CD14-positive monocyte (primary cell): Measurements from ENCODE around the gene E2F1. TPM values are rescaled to one million over a fixed set of nuclear protein-coding genes. Genes with fewer than 3 reads are reported as not detected.

Experiments used
- DNase-seq, 3 donors: peaks; one replicate each; pipeline ENCODE4 v3.0.0-alpha.2; 2011 to 2022
- H2AFZ ChIP-seq: 2 replicates; pipeline ENCODE4 v1.6.0; 2012; ENCODE audit warnings: mild to moderate bottlenecking, low read depth, low read length, inconsistent platforms; ENCODE audit not compliant: insufficient read depth, poor library complexity, severe bottlenecking
- H3K27ac ChIP-seq, 2 donors: 1 replicate in 1 of 2; 2 replicates in 1 of 2; pipeline ENCODE4 v1.5.1; 2012 to 2013; ENCODE audit warnings: low read length in 2 of 2, control low read depth in 1 of 2, inconsistent platforms in 1 of 2, low read depth in 1 of 2, mild to moderate bottlenecking in 1 of 2
- H3K27me3 ChIP-seq, 2 donors: one replicate each; pipeline versions ENCODE4 v1.6.0 to v1.6.1; 2011 to 2013; ENCODE audit warnings: low read length in 2 of 2; ENCODE audit not compliant: control insufficient read depth in 2 of 2, insufficient read depth in 2 of 2
- H3K36me3 ChIP-seq, 2 donors: replicated peaks in 1 of 2; 1 replicate in 1 of 2; 2 replicates in 1 of 2; pipeline versions ENCODE4 v1.5.1 to v1.6.1; 2012 to 2013; ENCODE audit warnings: low read length in 2 of 2, control low read depth in 1 of 2, inconsistent platforms in 1 of 2, mild to moderate bottlenecking in 1 of 2; ENCODE audit not compliant: insufficient read depth in 2 of 2, control insufficient read depth in 1 of 2
- H3K4me1 ChIP-seq, 2 donors: 1 replicate in 1 of 2; 2 replicates in 1 of 2; pipeline versions ENCODE4 v1.5.1 to v1.6.1; 2012 to 2013; ENCODE audit warnings: low read length in 2 of 2, control low read depth in 1 of 2, inconsistent platforms in 1 of 2, mild to moderate bottlenecking in 1 of 2, moderate library complexity in 1 of 2; ENCODE audit not compliant: insufficient read depth in 2 of 2, control insufficient read depth in 1 of 2
- H3K4me2 ChIP-seq: replicated peaks from 2 replicates; pipeline ENCODE3; 2012; ENCODE audit warnings: low read length, moderate library complexity, mild to moderate bottlenecking; ENCODE audit not compliant: poor library complexity, severe bottlenecking; ENCODE audit errors: extremely low read depth
- H3K4me3 ChIP-seq, 3 experiments: fragments of 200-600 bp in 1 of 3; sonication (generic) in 1 of 3; replicated peaks in 1 of 3; 1 replicate in 2 of 3; 2 replicates in 1 of 3; pipeline ENCODE4 v1.5.1; 2011 to 2013; ENCODE audit warnings: low read length in 3 of 3, mild to moderate bottlenecking in 3 of 3, control low read depth in 2 of 3, low read depth in 2 of 3, inconsistent platforms in 1 of 3, moderate library complexity in 1 of 3
- H3K79me2 ChIP-seq: 2 replicates; pipeline ENCODE4 v1.6.0; 2012; ENCODE audit warnings: mild to moderate bottlenecking, control low read depth, inconsistent platforms, low read length, moderate library complexity; ENCODE audit not compliant: insufficient read depth
- H3K9ac ChIP-seq: 2 replicates; pipeline ENCODE4 v1.6.0; 2017; ENCODE audit warnings: low read length, mild to moderate bottlenecking; ENCODE audit not compliant: insufficient read depth, poor library complexity, severe bottlenecking
- H3K9me3 ChIP-seq, 2 donors: replicated peaks in 1 of 2; 1 replicate in 1 of 2; 2 replicates in 1 of 2; pipeline versions ENCODE4 v1.5.1 to v1.6.1; 2012 to 2013; ENCODE audit warnings: low read length in 2 of 2, control low read depth in 1 of 2; ENCODE audit not compliant: control insufficient read depth in 1 of 2, insufficient read depth in 1 of 2
- H4K20me1 ChIP-seq: 2 replicates; pipeline ENCODE4 v1.6.0; 2012; ENCODE audit warnings: mild to moderate bottlenecking, low read length, control low read depth, moderate library complexity; ENCODE audit not compliant: insufficient read depth
- H3K27ac Mint-ChIP-seq, 7 donors: one replicate each; pipeline ENCODE4 v1.8.0; 2020; ENCODE audit warnings: mild to moderate bottlenecking in 7 of 7, mixed read lengths in 7 of 7, moderate library complexity in 6 of 7, inconsistent platforms in 2 of 7
- H3K27me3 Mint-ChIP-seq, 3 donors: one replicate each; pipeline ENCODE4 v1.8.0; 2021 to 2022; ENCODE audit warnings: low read depth in 3 of 3, mild to moderate bottlenecking in 3 of 3, mixed read lengths in 3 of 3, moderate library complexity in 3 of 3, inconsistent platforms in 1 of 3
- H3K36me3 Mint-ChIP-seq, 2 donors: one replicate each; pipeline ENCODE4 v1.8.0; 2020; ENCODE audit warnings: mixed read lengths in 2 of 2, inconsistent platforms in 1 of 2, mild to moderate bottlenecking in 1 of 2
- H3K4me1 Mint-ChIP-seq: one replicate; pipeline ENCODE4 v1.8.0; 2020; ENCODE audit warnings: mild to moderate bottlenecking, mixed read lengths
- H3K4me3 Mint-ChIP-seq, 2 donors: one replicate each; pipeline ENCODE4 v1.8.0; 2020; ENCODE audit warnings: mild to moderate bottlenecking in 2 of 2, mixed read lengths in 2 of 2, moderate library complexity in 1 of 2
- H3K9me3 Mint-ChIP-seq, 7 donors: one replicate each; pipeline ENCODE4 v1.8.0; 2020 to 2022; ENCODE audit warnings: mixed read lengths in 7 of 7, mild to moderate bottlenecking in 6 of 7, moderate library complexity in 6 of 7, inconsistent platforms in 2 of 7
- WGBS: methylation state at CpG from one replicate; pipeline ENCODE4 v1.1.5; 2013; ENCODE audit warnings: missing lambda C conversion rate; ENCODE audit not compliant: insufficient coverage; 5-methylcytosine and 5-hydroxymethylcytosine counted together
- intact Hi-C, 2 donors: fragments of 100-400 bp; cut with micrococcal nuclease; formaldehyde crosslinking; loops; one replicate each; pipeline versions ENCODE4 v1.15.0 to v1.15.1; 2023
- polyA plus RNA-seq, 3 donors: library from polyadenylated mRNA; depleted of rRNA in 1 of 3; unstranded in 2 of 3; stranded (reverse) in 1 of 3; fragments of 300-500 nt in 2 of 3; fragments of >200 nt in 1 of 3; fragmentation: Illumina TruSeq in 2 of 3; gene quantifications; 1 replicate in 2 of 3; 2 replicates in 1 of 3; pipeline ENCODE4 v1.2.3, GENCODE V29; 2012 to 2021
- TF ChIP-seq, protein P1 (sequence below): fragments of 200-600 bp; IDR thresholded peaks from one replicate; pipeline ENCODE4 v1.8.0; 2022; ENCODE audit warnings: antibody characterized with exemption, mild to moderate bottlenecking

Gene E2F1
- polyA plus RNA-seq, 3 donors = 0.17 to 1.1 TPM; not detected in 1

DNA sequence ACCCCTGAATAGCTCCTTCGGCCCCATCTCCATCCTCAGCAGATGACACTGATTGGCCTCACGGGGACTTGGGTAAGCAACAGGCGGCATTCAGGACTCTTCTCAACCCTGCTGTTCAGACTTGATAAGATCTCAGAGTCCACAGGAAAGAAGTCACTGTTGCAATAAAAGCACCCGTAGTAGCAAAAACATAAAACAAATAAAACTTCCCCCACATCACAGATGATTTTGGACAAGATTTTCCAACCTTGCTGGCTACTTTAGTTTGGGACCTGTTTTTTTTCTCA is 41.2 kb downstream of the E2F1 start:
- DNase-seq = no peak

GRCh38 chr20:33644313-33645071 is 41.7 kb downstream of the E2F1 start:
- no peak overlapping the region for H2AFZ ChIP-seq
- Mint-ChIP-seq H3K36me3 (peaks cover 50 to 66% of the 10 kb centered on the region in 2 donors), H3K4me1 (no peaks in the 10 kb centered on the region), H3K4me3 (no peak overlapping the region), H3K9me3 (no peaks in the 10 kb centered on the region), H3K27me3 (no peaks in the 10 kb centered on the region), H3K27ac (no peak overlapping the region)
- H3K4me2 ChIP-seq = no peak overlapping the region
- peaks cover 33 to 64% of the 10 kb centered on the region in 2 donors for H3K36me3 ChIP-seq
- DNase-seq = no peak
- TF ChIP-seq, protein P1, sequence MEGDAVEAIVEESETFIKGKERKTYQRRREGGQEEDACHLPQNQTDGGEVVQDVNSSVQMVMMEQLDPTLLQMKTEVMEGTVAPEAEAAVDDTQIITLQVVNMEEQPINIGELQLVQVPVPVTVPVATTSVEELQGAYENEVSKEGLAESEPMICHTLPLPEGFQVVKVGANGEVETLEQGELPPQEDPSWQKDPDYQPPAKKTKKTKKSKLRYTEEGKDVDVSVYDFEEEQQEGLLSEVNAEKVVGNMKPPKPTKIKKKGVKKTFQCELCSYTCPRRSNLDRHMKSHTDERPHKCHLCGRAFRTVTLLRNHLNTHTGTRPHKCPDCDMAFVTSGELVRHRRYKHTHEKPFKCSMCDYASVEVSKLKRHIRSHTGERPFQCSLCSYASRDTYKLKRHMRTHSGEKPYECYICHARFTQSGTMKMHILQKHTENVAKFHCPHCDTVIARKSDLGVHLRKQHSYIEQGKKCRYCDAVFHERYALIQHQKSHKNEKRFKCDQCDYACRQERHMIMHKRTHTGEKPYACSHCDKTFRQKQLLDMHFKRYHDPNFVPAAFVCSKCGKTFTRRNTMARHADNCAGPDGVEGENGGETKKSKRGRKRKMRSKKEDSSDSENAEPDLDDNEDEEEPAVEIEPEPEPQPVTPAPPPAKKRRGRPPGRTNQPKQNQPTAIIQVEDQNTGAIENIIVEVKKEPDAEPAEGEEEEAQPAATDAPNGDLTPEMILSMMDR = no peak
- H3K4me1 ChIP-seq = no peaks in the 10 kb centered on the region
- intact Hi-C loops = no loop called here
- no peaks in the 10 kb centered on the region for H3K9me3 ChIP-seq
- H3K9ac ChIP-seq = no peak overlapping the region
- H3K4me3 ChIP-seq = no peak overlapping the region
- no peaks in the 10 kb centered on the region for H3K79me2 ChIP-seq
- no peaks in the 10 kb centered on the region for H3K27me3 ChIP-seq
- 97% methylated on average over 27 of the region's 28 CpGs for WGBS
- no peaks in the 10 kb centered on the region for H4K20me1 ChIP-seq
- H3K27ac ChIP-seq = no peak overlapping the region

More for the DNA sequence above, 41.2 kb downstream of the E2F1 start:
- Histone ChIP-seq H3K9me3 (no peaks in the 10 kb centered on the region), H4K20me1 (no peaks in the 10 kb centered on the region), H3K4me1 (no peaks in the 10 kb centered on the region), H3K79me2 (no peaks in the 10 kb centered on the region), H3K27ac (no peak overlapping the region), H3K4me2 (no peak overlapping the region), H3K36me3 (peaks cover 31 to 59% of the 10 kb centered on the region in 2 donors), H3K9ac (no peak overlapping the region), H3K4me3 (no peak overlapping the region), H3K27me3 (no peaks in the 10 kb centered on the region), H2AFZ (no peak overlapping the region)
- no peaks in the 10 kb centered on the region for H3K9me3 Mint-ChIP-seq
- H3K4me3 Mint-ChIP-seq = no peak overlapping the region
- H3K27ac Mint-ChIP-seq = no peak overlapping the region
- intact Hi-C loops = no loop called here
- peaks cover 44 to 61% of the 10 kb centered on the region in 2 donors for H3K36me3 Mint-ChIP-seq
- no peaks in the 10 kb centered on the region for H3K4me1 Mint-ChIP-seq
- WGBS = 92% methylated on average over 3 of the region's 4 CpGs
- TF ChIP-seq, protein P1 = no peak
- no peaks in the 10 kb centered on the region for H3K27me3 Mint-ChIP-seq
